GM18867 (cell line): ENCODE measurements around the gene SEMA4B.
"Not testable (repeated sequence)": the region's sequence is repeated elsewhere in the genome, so short reads cannot be mapped to it uniquely, and the experiment has no call there.

Experiments
- ATAC-seq: cut with Tn5 transposase; IDR thresholded peaks from one replicate; pipeline ENCODE4 v1.9.1; 2021; ENCODE audit warnings: mild to moderate bottlenecking, moderate library complexity; ENCODE audit not compliant: unreplicated experiment

Gene SEMA4B

GRCh38 chr15:90201130-90201943, at the start of gene SEMA4B:
Gene SEMA4B (plus strand): TSS chr15:90201330. CDS start chr15:90201579, 249 bp downstream.
- ATAC-seq: peak; percentile 80

GRCh38 chr15:90151989-90152645, 49.0 kb upstream of the SEMA4B start:
- ATAC-seq: no peak

- ATAC-seq: no peak
Observed at GRCh38 chr15:90153658-90154057, 47.5 kb upstream of the SEMA4B start.

GRCh38 chr15:90154246-90154645, 46.9 kb upstream of the SEMA4B start:
- ATAC-seq: no peak

GRCh38 chr15:90154861-90155626, 46.1 kb upstream of the SEMA4B start:
- ATAC-seq: no peak

- ATAC-seq: no peak
Observed at GRCh38 chr15:90159213-90159612, 41.9 kb upstream of the SEMA4B start.

- no peak for ATAC-seq
Observed at GRCh38 chr15:90160781-90161727, 40.1 kb upstream of the SEMA4B start.

- peak; percentile 68 for ATAC-seq
Observed at GRCh38 chr15:90161950-90162361, 39.2 kb upstream of the SEMA4B start.

- ATAC-seq: no peak
Observed at GRCh38 chr15:90162956-90163355, 38.2 kb upstream of the SEMA4B start.

GRCh38 chr15:90164239-90164638, 36.9 kb upstream of the SEMA4B start:
- ATAC-seq: not testable (repeated sequence)

GRCh38 chr15:90165157-90165556, 36.0 kb upstream of the SEMA4B start:
- no peak for ATAC-seq

- no peak for ATAC-seq
Observed at GRCh38 chr15:90165659-90166489, 35.3 kb upstream of the SEMA4B start.

GRCh38 chr15:90167121-90167520, 34.0 kb upstream of the SEMA4B start:
- ATAC-seq: no peak

GRCh38 chr15:90171623-90172022, 29.5 kb upstream of the SEMA4B start:
- ATAC-seq: no peak

GRCh38 chr15:90173372-90173771, 27.8 kb upstream of the SEMA4B start:
- no peak for ATAC-seq

- ATAC-seq: no peak
Observed at GRCh38 chr15:90174140-90174875, 26.8 kb upstream of the SEMA4B start.

- no peak for ATAC-seq
Observed at GRCh38 chr15:90177012-90177411, 24.1 kb upstream of the SEMA4B start.

GRCh38 chr15:90178468-90179435, 22.4 kb upstream of the SEMA4B start:
- ATAC-seq: peak; percentile 53
